Trophoblast cell (in vitro differentiated cells and primary cell): ENCODE results near the gene MCRIP2.

Experiments used
- DNase-seq, 2 donors: peaks; one replicate each; pipeline ENCODE4 v3.0.0-alpha.2; 2016
- H2AFZ ChIP-seq: 2 replicates; pipeline ENCODE4 v1.6.1; 2013; ENCODE audit warnings: low read length, moderate library complexity, mild to moderate bottlenecking; ENCODE audit not compliant: insufficient read depth, poor library complexity
- H2AK5ac ChIP-seq: 2 replicates; pipeline ENCODE4 v1.6.1; 2013; ENCODE audit warnings: mild to moderate bottlenecking, low read length
- H2BK120ac ChIP-seq: 2 replicates; pipeline ENCODE4 v1.6.1; 2013; ENCODE audit warnings: low read length, mild to moderate bottlenecking, moderate library complexity; ENCODE audit not compliant: insufficient read depth, poor library complexity
- H2BK12ac ChIP-seq: 2 replicates; pipeline ENCODE4 v1.6.1; 2013; ENCODE audit warnings: mild to moderate bottlenecking, low read length, moderate library complexity
- H2BK5ac ChIP-seq: 2 replicates; pipeline ENCODE4 v1.6.1; 2013; ENCODE audit warnings: low read length, low read depth, moderate library complexity, mild to moderate bottlenecking; ENCODE audit not compliant: poor library complexity
- H3K14ac ChIP-seq: 2 replicates; pipeline ENCODE4 v1.6.1; 2013; ENCODE audit warnings: mild to moderate bottlenecking, low read length
- H3K18ac ChIP-seq: 2 replicates; pipeline ENCODE4 v1.6.1; 2013; ENCODE audit warnings: mild to moderate bottlenecking, low read length
- H3K23ac ChIP-seq: 2 replicates; pipeline ENCODE4 v1.6.1; 2013; ENCODE audit warnings: low read length
- H3K27ac ChIP-seq: 2 replicates; pipeline ENCODE4 v1.5.1; 2013; ENCODE audit warnings: low read depth, mild to moderate bottlenecking, inconsistent platforms, low read length, moderate library complexity
- H3K27me3 ChIP-seq: 2 replicates; pipeline ENCODE4 v1.6.1; 2013; ENCODE audit warnings: inconsistent platforms, mild to moderate bottlenecking, low read length, moderate library complexity; ENCODE audit not compliant: insufficient read depth
- H3K36me3 ChIP-seq, 2 experiments: 1 replicate in 1 of 2; 2 replicates in 1 of 2; pipeline ENCODE4 v1.6.1; 2013; ENCODE audit warnings: low read length in 2 of 2, mild to moderate bottlenecking in 2 of 2, moderate library complexity in 1 of 2; ENCODE audit not compliant: insufficient read depth in 2 of 2, control insufficient read depth in 1 of 2
- H3K4ac ChIP-seq: 2 replicates; pipeline ENCODE4 v1.6.1; 2013; ENCODE audit warnings: low read depth, mild to moderate bottlenecking, low read length, moderate library complexity
- H3K4me1 ChIP-seq, 2 experiments: 1 replicate in 1 of 2; 2 replicates in 1 of 2; pipeline ENCODE4 v1.6.1; 2013; ENCODE audit warnings: low read length in 2 of 2, mild to moderate bottlenecking in 2 of 2, moderate library complexity in 1 of 2; ENCODE audit not compliant: insufficient read depth in 2 of 2, control insufficient read depth in 1 of 2
- H3K4me2 ChIP-seq: 2 replicates; pipeline ENCODE4 v1.6.1; 2013; ENCODE audit warnings: inconsistent platforms, mild to moderate bottlenecking, low read length, moderate library complexity
- H3K4me3 ChIP-seq: 2 replicates; pipeline ENCODE4 v1.5.1; 2013; ENCODE audit warnings: mild to moderate bottlenecking, low read depth, low read length, inconsistent platforms
- H3K79me1 ChIP-seq: one replicate; pipeline ENCODE4 v1.6.1; 2013; ENCODE audit warnings: low read length
- H3K79me2 ChIP-seq: 2 replicates; pipeline ENCODE4 v1.6.1; 2013; ENCODE audit warnings: low read length, mild to moderate bottlenecking; ENCODE audit not compliant: control insufficient read depth, insufficient read depth, poor library complexity
- H3K9ac ChIP-seq: 2 replicates; pipeline ENCODE4 v1.6.1; 2013; ENCODE audit warnings: mild to moderate bottlenecking, low read length
- H3K9me3 ChIP-seq: 2 replicates; pipeline ENCODE4 v1.6.1; 2013; ENCODE audit warnings: low read depth, mild to moderate bottlenecking, control low read depth, inconsistent platforms, low read length; ENCODE audit not compliant: insufficient read depth
- H4K12ac ChIP-seq: 2 replicates; pipeline ENCODE4 v1.6.1; 2013; ENCODE audit warnings: low read depth, mild to moderate bottlenecking, low read length, moderate library complexity
- H4K8ac ChIP-seq: 2 replicates; pipeline ENCODE4 v1.6.1; 2013; ENCODE audit warnings: low read depth, mild to moderate bottlenecking, low read length, moderate library complexity
- H4K91ac ChIP-seq: one replicate; pipeline ENCODE4 v1.6.1; 2013; ENCODE audit warnings: low read depth, mild to moderate bottlenecking, low read length, moderate library complexity
- WGBS: extraction: QIAGEN DNeasy Blood & Tissue Kit; methylation state at CpG from one replicate; pipeline ENCODE4 v1.1.7; 2013; ENCODE audit warnings: missing lambda C conversion rate; ENCODE audit not compliant: insufficient read length, insufficient coverage; ENCODE audit errors: extremely low coverage; 5-methylcytosine and 5-hydroxymethylcytosine counted together

MCRIP2 gene

GRCh38 chr16:672371-672770 is 30.7 kb downstream of the MCRIP2 start:
- H3K9me3 ChIP-seq = peaks cover 2% of the 10 kb centered on the region
- no CpG with 5 or more reads among the region's 19 CpGs for WGBS
- no peak overlapping the region for H3K4me2 ChIP-seq
- no peak overlapping the region for H2AK5ac ChIP-seq
- no peak overlapping the region for H4K12ac ChIP-seq
- H3K79me2 ChIP-seq = peaks cover 8% of the 10 kb centered on the region
- DNase-seq = no peak
- no peak overlapping the region for H3K9ac ChIP-seq
- no peak overlapping the region for H2BK12ac ChIP-seq
- no peak overlapping the region for H2BK120ac ChIP-seq
- H2AFZ ChIP-seq = no peak overlapping the region
- no peak overlapping the region for H4K8ac ChIP-seq
- H3K18ac ChIP-seq = no peak overlapping the region
- H4K91ac ChIP-seq = no peak overlapping the region
- H3K14ac ChIP-seq = no peak overlapping the region
- no peak overlapping the region for H3K4ac ChIP-seq
- peaks cover 54 to 56% of the 10 kb centered on the region in 2 experiments for H3K36me3 ChIP-seq
- peaks cover 5% of the 10 kb centered on the region for H3K79me1 ChIP-seq
- H3K23ac ChIP-seq = no peak overlapping the region
- no peak overlapping the region for H2BK5ac ChIP-seq
- H3K4me3 ChIP-seq = no peak overlapping the region
- H3K4me1 ChIP-seq = peaks cover 13 to 15% of the 10 kb centered on the region in 2 experiments
- H3K27me3 ChIP-seq = peaks cover 3% of the 10 kb centered on the region
- H3K27ac ChIP-seq = no peak overlapping the region

GRCh38 chr16:672851-673250 is 31.2 kb downstream of the MCRIP2 start:
- no peak overlapping the region for H2BK5ac ChIP-seq
- no peak overlapping the region for H3K23ac ChIP-seq
- no peak overlapping the region for H2AK5ac ChIP-seq
- H2BK12ac ChIP-seq = no peak overlapping the region
- H2BK120ac ChIP-seq = no peak overlapping the region
- no peak overlapping the region for H4K12ac ChIP-seq
- no peak overlapping the region for H3K9ac ChIP-seq
- no peak overlapping the region for H4K8ac ChIP-seq
- H3K4me1 ChIP-seq = peaks cover 13 to 15% of the 10 kb centered on the region in 2 experiments
- H3K4ac ChIP-seq = no peak overlapping the region
- DNase-seq = no peak
- peaks cover 5% of the 10 kb centered on the region for H3K79me1 ChIP-seq
- no peak overlapping the region for H3K4me3 ChIP-seq
- H4K91ac ChIP-seq = no peak overlapping the region
- peaks cover 54 to 56% of the 10 kb centered on the region in 2 experiments for H3K36me3 ChIP-seq
- WGBS = no CpG with 5 or more reads among the region's 21 CpGs
- H3K14ac ChIP-seq = no peak overlapping the region
- H3K18ac ChIP-seq = no peak overlapping the region
- peaks cover 8% of the 10 kb centered on the region for H3K79me2 ChIP-seq
- H3K9me3 ChIP-seq = peaks cover 2% of the 10 kb centered on the region
- H3K4me2 ChIP-seq = no peak overlapping the region
- H3K27me3 ChIP-seq = peaks cover 3% of the 10 kb centered on the region
- no peak overlapping the region for H3K27ac ChIP-seq
- H2AFZ ChIP-seq = no peak overlapping the region

GRCh38 chr16:673399-673991 is 31.9 kb downstream of the MCRIP2 start:
- Histone ChIP-seq H3K79me1 (no peaks in the 10 kb centered on the region), H2BK120ac (no peak overlapping the region), H2AK5ac (no peak overlapping the region), H3K4me1 (peaks cover 13 to 15% of the 10 kb centered on the region in 2 experiments), H3K79me2 (peaks cover 3% of the 10 kb centered on the region), H3K9ac (no peak overlapping the region), H4K91ac (no peak overlapping the region), H2AFZ (no peak overlapping the region), H3K4me3 (no peak overlapping the region), H3K4me2 (no peak overlapping the region), H2BK12ac (no peak overlapping the region), H3K36me3 (peaks cover 54 to 56% of the 10 kb centered on the region in 2 experiments), H3K9me3 (peaks cover 2% of the 10 kb centered on the region), H3K23ac (no peak overlapping the region), H3K14ac (no peak overlapping the region), H4K8ac (no peak overlapping the region), H3K4ac (no peak overlapping the region), H3K27me3 (peaks cover 3% of the 10 kb centered on the region), H2BK5ac (no peak overlapping the region), H3K27ac (no peak overlapping the region), H4K12ac (no peak overlapping the region), H3K18ac (no peak overlapping the region)
- WGBS = no CpG with 5 or more reads among the region's 18 CpGs
- DNase-seq = no peak

- peaks cover under 1% of the 10 kb centered on the region for H3K79me2 ChIP-seq
- H3K9ac ChIP-seq = no peak overlapping the region
- H3K14ac ChIP-seq = no peak overlapping the region
- H3K4me3 ChIP-seq = no peak overlapping the region
- peaks cover 2% of the 10 kb centered on the region for H3K9me3 ChIP-seq
- peaks cover 49 to 51% of the 10 kb centered on the region in 2 experiments for H3K36me3 ChIP-seq
- no peak overlapping the region for H4K12ac ChIP-seq
- peaks cover 3% of the 10 kb centered on the region for H3K27me3 ChIP-seq
- no peak overlapping the region for H2BK120ac ChIP-seq
- no peak overlapping the region for H4K91ac ChIP-seq
- no peak overlapping the region for H3K4ac ChIP-seq
- peaks cover 10 to 11% of the 10 kb centered on the region in 2 experiments for H3K4me1 ChIP-seq
- no peak overlapping the region for H4K8ac ChIP-seq
- H2BK12ac ChIP-seq = no peak overlapping the region
- H3K18ac ChIP-seq = no peak overlapping the region
- no CpG with 5 or more reads among the region's 22 CpGs for WGBS
- no peak overlapping the region for H2AFZ ChIP-seq
- no peak overlapping the region for H3K23ac ChIP-seq
- DNase-seq = no peak
- no peak overlapping the region for H3K27ac ChIP-seq
- H3K79me1 ChIP-seq = peaks cover under 1% of the 10 kb centered on the region
- H3K4me2 ChIP-seq = no peak overlapping the region
- no peak overlapping the region for H2BK5ac ChIP-seq
- H2AK5ac ChIP-seq = no peak overlapping the region
These were observed 32.7 kb downstream of the MCRIP2 start for GRCh38 chr16:674214-674881.
